ENCODE results near the gene PECR. TPM values are rescaled to one million over a fixed set of nuclear protein-coding genes. Genes with fewer than 3 reads are reported as not detected.

Gene PECR
- total and polyA plus RNA-seq, 4 donors = 10.6 to 25.9 (median 13.4) TPM

DNA sequence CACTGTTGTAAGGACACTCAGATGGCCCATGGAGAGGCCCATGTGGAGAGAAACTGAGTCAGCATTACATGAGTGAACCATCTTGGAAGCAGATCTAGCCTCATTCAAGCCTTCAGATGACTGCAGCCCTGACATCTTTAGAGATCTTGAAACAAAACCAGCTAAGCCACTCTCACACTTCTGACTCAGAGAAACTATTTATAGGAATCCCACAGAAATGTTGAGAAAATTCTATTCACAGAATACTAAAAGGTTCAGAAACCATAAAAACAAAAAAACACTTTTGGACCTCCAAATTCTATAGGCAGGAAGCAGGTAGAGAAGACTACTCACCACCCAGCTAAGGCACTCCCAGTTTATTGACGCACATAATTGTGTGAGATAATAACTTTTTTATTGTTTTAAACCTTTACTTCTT is 8.8 kb upstream of the PECR start:
- H3K27me3 ChIP-seq (ENCODE audit: control insufficient read depth in 3 of 3, insufficient read depth in 3 of 3, low read length in 2 of 3) = no peaks in the 10 kb centered on the region
- ATAC-seq (ENCODE audit: insufficient read depth, low FRiP score) = no peak
- DNase-seq = no peak
- no peaks in the 10 kb centered on the region for H3K36me3 ChIP-seq (ENCODE audit: control insufficient read depth in 4 of 4, insufficient read depth in 4 of 4, low read length in 4 of 4)
- TF ChIP-seq, protein P1, sequence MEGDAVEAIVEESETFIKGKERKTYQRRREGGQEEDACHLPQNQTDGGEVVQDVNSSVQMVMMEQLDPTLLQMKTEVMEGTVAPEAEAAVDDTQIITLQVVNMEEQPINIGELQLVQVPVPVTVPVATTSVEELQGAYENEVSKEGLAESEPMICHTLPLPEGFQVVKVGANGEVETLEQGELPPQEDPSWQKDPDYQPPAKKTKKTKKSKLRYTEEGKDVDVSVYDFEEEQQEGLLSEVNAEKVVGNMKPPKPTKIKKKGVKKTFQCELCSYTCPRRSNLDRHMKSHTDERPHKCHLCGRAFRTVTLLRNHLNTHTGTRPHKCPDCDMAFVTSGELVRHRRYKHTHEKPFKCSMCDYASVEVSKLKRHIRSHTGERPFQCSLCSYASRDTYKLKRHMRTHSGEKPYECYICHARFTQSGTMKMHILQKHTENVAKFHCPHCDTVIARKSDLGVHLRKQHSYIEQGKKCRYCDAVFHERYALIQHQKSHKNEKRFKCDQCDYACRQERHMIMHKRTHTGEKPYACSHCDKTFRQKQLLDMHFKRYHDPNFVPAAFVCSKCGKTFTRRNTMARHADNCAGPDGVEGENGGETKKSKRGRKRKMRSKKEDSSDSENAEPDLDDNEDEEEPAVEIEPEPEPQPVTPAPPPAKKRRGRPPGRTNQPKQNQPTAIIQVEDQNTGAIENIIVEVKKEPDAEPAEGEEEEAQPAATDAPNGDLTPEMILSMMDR (IDR thresholded peaks at IDR 0.05; ENCODE audit: control extremely low read depth, extremely low read depth) = no peak
- no peak overlapping the region for H3K4me3 ChIP-seq
- no peaks in the 10 kb centered on the region for H3K9me3 ChIP-seq (ENCODE audit: control insufficient read depth in 4 of 4, insufficient read depth in 3 of 4, low read length in 3 of 4)
- H3K4me1 ChIP-seq (ENCODE audit: control insufficient read depth in 5 of 5, insufficient read depth in 5 of 5, low read length in 5 of 5) = no peaks in the 10 kb centered on the region
- H3K27ac ChIP-seq (ENCODE audit: low read depth in 1 of 2, low read length in 1 of 2) = no peak overlapping the region
- 95 to 100% methylated on average over 1 of the region's 1 CpG for WGBS, 2 donors
- no peak overlapping the region for H3K9ac ChIP-seq (ENCODE audit: insufficient read depth in 1 of 2, low read length in 2 of 2)

DNA sequence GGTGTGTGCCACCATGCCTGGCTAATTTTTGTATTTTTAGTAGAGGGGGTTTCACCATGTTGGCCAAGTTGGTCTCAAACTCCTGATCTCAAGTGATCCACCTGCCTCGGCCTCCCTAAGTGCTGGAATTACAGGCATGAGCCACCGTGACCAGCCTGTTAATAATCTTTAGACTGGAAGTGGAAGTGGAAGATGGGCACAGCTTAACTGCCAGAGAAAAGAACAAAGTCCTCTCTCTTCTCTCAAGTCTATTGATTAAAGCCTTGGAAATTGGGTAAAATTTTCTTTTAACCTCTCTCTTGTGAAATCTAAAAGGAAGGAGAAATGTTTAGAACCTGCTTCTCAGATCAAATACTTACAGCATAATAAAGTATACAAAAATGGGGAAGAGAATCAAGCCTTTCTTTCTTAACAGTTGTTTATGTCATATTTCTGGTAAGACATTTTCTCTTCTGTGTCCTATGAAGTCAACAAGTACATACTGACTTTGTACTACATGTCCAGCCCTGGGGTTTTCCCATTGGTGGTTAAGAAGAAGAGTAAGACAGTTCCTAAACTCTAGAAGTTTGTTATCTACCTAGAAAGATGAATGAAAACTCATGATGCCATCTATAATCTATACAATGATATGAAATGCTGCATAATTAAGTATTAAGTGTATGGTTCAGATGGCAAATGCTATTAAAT is 4.7 kb upstream of the PECR start:
- H3K9ac ChIP-seq (ENCODE audit: insufficient read depth in 1 of 2, low read length in 2 of 2) = no peak overlapping the region
- TF ChIP-seq, protein P1 (IDR thresholded peaks at IDR 0.05; ENCODE audit: control extremely low read depth, extremely low read depth) = no peak
- H3K36me3 ChIP-seq (ENCODE audit: control insufficient read depth in 4 of 4, insufficient read depth in 4 of 4, low read length in 4 of 4) = no peaks in the 10 kb centered on the region
- ATAC-seq (ENCODE audit: insufficient read depth, low FRiP score) (no peak), DNase-seq (no peak)
- WGBS, 2 donors = 93% methylated on average over 2 of the region's 2 CpGs
- no peaks in the 10 kb centered on the region for H3K9me3 ChIP-seq (ENCODE audit: control insufficient read depth in 4 of 4, insufficient read depth in 3 of 4, low read length in 3 of 4)
- H3K27me3 ChIP-seq (ENCODE audit: control insufficient read depth in 3 of 3, insufficient read depth in 3 of 3, low read length in 2 of 3) = peaks cover 0 to 3% (median 3%) of the 10 kb centered on the region in 3 donors
- H3K4me3 ChIP-seq = no peak overlapping the region
- H3K27ac ChIP-seq (ENCODE audit: low read depth in 1 of 2, low read length in 1 of 2) = no peak overlapping the region
- peaks cover 0 to 8% (median 0%) of the 10 kb centered on the region in 5 donors for H3K4me1 ChIP-seq (ENCODE audit: control insufficient read depth in 5 of 5, insufficient read depth in 5 of 5, low read length in 5 of 5)

DNA sequence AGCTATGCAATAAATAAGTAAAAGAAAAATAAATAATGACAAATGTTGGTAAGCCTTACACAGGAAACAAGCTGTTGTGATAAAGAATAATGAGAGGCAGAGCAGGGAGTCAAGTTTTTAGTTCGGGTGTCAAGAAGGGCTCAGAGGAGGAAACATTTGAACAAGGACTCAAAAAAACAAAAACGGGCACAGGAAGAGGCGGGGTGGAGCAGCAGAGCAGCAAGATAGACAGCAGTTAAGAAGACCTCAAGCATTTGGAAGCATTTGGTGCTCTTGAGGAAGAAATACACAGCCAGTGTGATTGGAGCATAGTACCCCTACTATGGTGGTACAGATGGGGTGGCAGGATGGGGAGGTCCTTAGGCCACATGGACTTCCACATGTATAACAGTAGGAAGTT is 2.9 kb upstream of the PECR start:
- DNase-seq (no peak), ATAC-seq (ENCODE audit: insufficient read depth, low FRiP score) (no peak)
- Histone ChIP-seq H3K4me1 (ENCODE audit: control insufficient read depth in 5 of 5, insufficient read depth in 5 of 5, low read length in 5 of 5) (peaks cover 0 to 14% (median 0%) of the 10 kb centered on the region in 5 donors), H3K27me3 (ENCODE audit: control insufficient read depth in 3 of 3, insufficient read depth in 3 of 3, low read length in 2 of 3) (peaks cover 0 to 3% (median 3%) of the 10 kb centered on the region in 3 donors), H3K36me3 (ENCODE audit: control insufficient read depth in 4 of 4, insufficient read depth in 4 of 4, low read length in 4 of 4) (no peaks in the 10 kb centered on the region), H3K9me3 (ENCODE audit: control insufficient read depth in 4 of 4, insufficient read depth in 3 of 4, low read length in 3 of 4) (no peaks in the 10 kb centered on the region), H3K27ac (ENCODE audit: low read depth in 1 of 2, low read length in 1 of 2) (no peak overlapping the region), H3K9ac (ENCODE audit: insufficient read depth in 1 of 2, low read length in 2 of 2) (no peak overlapping the region), H3K4me3 (no peak overlapping the region)
- WGBS, 2 donors = 52 to 55% methylated on average over 3 of the region's 3 CpGs
- TF ChIP-seq, protein P1 (IDR thresholded peaks at IDR 0.05; ENCODE audit: control extremely low read depth, extremely low read depth) = no peak
